ENCODE data around the gene HACL1. TPM values are rescaled to one million over a fixed set of nuclear protein-coding genes. Genes with fewer than 3 reads are reported as not detected.
"Not testable (repeated sequence)": the region's sequence is repeated elsewhere in the genome, so short reads cannot be mapped to it uniquely, and the experiment has no call there.

The HACL1 gene
- total RNA-seq, 1 donor from 2014 or later = 18.7 TPM

GRCh38 chr3:15631426-15632211, 30.2 kb upstream of the HACL1 start:
- intact Hi-C loops (cut with micrococcal nuclease) = loop anchor here (2.0 to 10.0 kb wide), 6 partner anchors 36 to 613 kb away; no protein-coding TSS in a partner anchor

GRCh38 chr3:15630646-15631350, 29.4 kb upstream of the HACL1 start:
- intact Hi-C loops (cut with micrococcal nuclease) = loop anchor here (1.0 to 10.0 kb wide), 7 partner anchors 37 to 614 kb away; no protein-coding TSS in a partner anchor

- intact Hi-C loops (cut with micrococcal nuclease) = loop anchor here (1.0 to 10.0 kb wide), 7 partner anchors 37 to 615 kb away; no protein-coding TSS in a partner anchor
These were observed 28.7 kb upstream of the HACL1 start for GRCh38 chr3:15629860-15630597.

- intact Hi-C loops (cut with micrococcal nuclease) = no loop called here
These were observed 27.6 kb upstream of the HACL1 start for GRCh38 chr3:15628967-15629366.

- intact Hi-C loops (cut with micrococcal nuclease) = loop anchor here (1.0 kb wide), 1 partner anchor 22 kb away; the partner anchor contains the start of genes BTD and HACL1
These were observed 22.4 kb upstream of the HACL1 start for GRCh38 chr3:15623535-15624440.

- intact Hi-C loops (cut with micrococcal nuclease) = not testable (repeated sequence)
These were observed 18.5 kb upstream of the HACL1 start for GRCh38 chr3:15619659-15620464.

- intact Hi-C loops (cut with micrococcal nuclease) = no loop called here
These were observed 14.7 kb upstream of the HACL1 start for GRCh38 chr3:15616053-15616452.

- intact Hi-C loops (cut with micrococcal nuclease) = no loop called here
These were observed 13.6 kb upstream of the HACL1 start for GRCh38 chr3:15614958-15615357.

- intact Hi-C loops (cut with micrococcal nuclease) = no loop called here
These were observed 10.6 kb upstream of the HACL1 start for GRCh38 chr3:15612001-15612400.

- intact Hi-C loops (cut with micrococcal nuclease) = no loop called here
These were observed 9.6 kb upstream of the HACL1 start for GRCh38 chr3:15611018-15611417.

- intact Hi-C loops (cut with micrococcal nuclease) = no loop called here
These were observed 8.9 kb upstream of the HACL1 start for GRCh38 chr3:15610082-15610759.

- intact Hi-C loops (cut with micrococcal nuclease) = loop anchor here (10.0 kb wide), 1 partner anchor 662 kb away; the partner anchor contains the start of gene NR2C2
These were observed 5.1 kb upstream of the HACL1 start for GRCh38 chr3:15606434-15606891.

GRCh38 chr3:15604584-15604983, 3.2 kb upstream of the HACL1 start:
- intact Hi-C loops (cut with micrococcal nuclease) = loop anchor here (5.0 to 10.0 kb wide), 2 partner anchors 272 to 660 kb away; partner anchors contain the start of genes NR2C2 and SH3BP5

GRCh38 chr3:15602816-15603215, 1.4 kb upstream of the HACL1 start:
- intact Hi-C loops (cut with micrococcal nuclease) = loop anchor here (5.0 to 10.0 kb wide), 2 partner anchors 271 to 658 kb away; partner anchors contain the start of genes NR2C2 and SH3BP5

- intact Hi-C loops (cut with micrococcal nuclease) = loop anchor here (5.0 to 10.0 kb wide), 2 partner anchors 270 to 657 kb away; partner anchors contain the start of genes NR2C2 and SH3BP5
These were observed 772 bp upstream of the HACL1 start for GRCh38 chr3:15602146-15602536.

GRCh38 chr3:15601046-15601398, 347 bp downstream of the HACL1 start:
- intact Hi-C loops (cut with micrococcal nuclease) = loop anchor here (1.0 to 10.0 kb wide), 11 partner anchors 23 to 1422 kb away; partner anchors contain the start of genes ANKRD28, CAPN7, EAF1 and LSM3

- intact Hi-C loops (cut with micrococcal nuclease) = no loop called here
These were observed 5.4 kb downstream of the HACL1 start for GRCh38 chr3:15595955-15596354.

GRCh38 chr3:15592968-15593367, 8.4 kb downstream of the HACL1 start:
- intact Hi-C loops (cut with micrococcal nuclease) = no loop called here

- intact Hi-C loops (cut with micrococcal nuclease) = no loop called here
These were observed 9.4 kb downstream of the HACL1 start for GRCh38 chr3:15591928-15592327.
